ENCODE data around the gene CCR8.
A peak's percentile ranks its signal among the peaks of the same experiment; 100 is the strongest.
"Not testable (repeated sequence)": the region's sequence is repeated elsewhere in the genome, so short reads cannot be mapped to it uniquely, and the experiment has no call there.

The CCR8 gene

GRCh38 chr3:39346785-39347585 is 17.5 kb downstream of the CCR8 start:
- Mint-ChIP-seq H3K9me3 (peaks cover 4% of the 10 kb centered on the region), H3K27me3 (ENCODE audit: low read depth) (no peaks in the 10 kb centered on the region), H3K27ac (peak overlapping the region; percentile 83), H3K4me1 (ENCODE audit: low read depth) (peaks cover 68% of the 10 kb centered on the region), H3K36me3 (ENCODE audit: low read depth) (peaks cover 3% of the 10 kb centered on the region), H3K4me3 (peak overlapping the region; percentile 58)
- no peak for DNase-seq (ENCODE audit: low spot score)

DNA sequence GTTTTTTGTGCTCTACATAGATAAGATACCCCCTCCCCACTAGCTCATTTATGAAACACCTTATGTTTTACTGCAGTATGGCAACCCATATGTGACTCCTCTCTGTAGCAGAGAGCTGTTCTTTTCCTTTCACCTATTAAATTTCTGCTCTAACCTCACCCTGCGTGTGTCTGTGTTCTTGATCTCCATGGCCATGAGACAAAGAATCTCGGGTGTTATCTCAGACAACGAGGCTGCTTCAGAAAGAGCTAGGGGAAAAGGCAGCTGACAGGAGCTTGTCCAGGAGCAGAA is 18.0 kb downstream of the CCR8 start:
- no peaks in the 10 kb centered on the region for H3K27me3 Mint-ChIP-seq (ENCODE audit: low read depth)
- peaks cover 6% of the 10 kb centered on the region for H3K36me3 Mint-ChIP-seq (ENCODE audit: low read depth)
- peak overlapping the region; percentile 83 for H3K27ac Mint-ChIP-seq
- no peak for DNase-seq (ENCODE audit: low spot score)
- H3K9me3 Mint-ChIP-seq: peaks cover 4% of the 10 kb centered on the region
- peak overlapping the region; percentile 58 for H3K4me3 Mint-ChIP-seq
- H3K4me1 Mint-ChIP-seq (ENCODE audit: low read depth): peaks cover 69% of the 10 kb centered on the region

DNA sequence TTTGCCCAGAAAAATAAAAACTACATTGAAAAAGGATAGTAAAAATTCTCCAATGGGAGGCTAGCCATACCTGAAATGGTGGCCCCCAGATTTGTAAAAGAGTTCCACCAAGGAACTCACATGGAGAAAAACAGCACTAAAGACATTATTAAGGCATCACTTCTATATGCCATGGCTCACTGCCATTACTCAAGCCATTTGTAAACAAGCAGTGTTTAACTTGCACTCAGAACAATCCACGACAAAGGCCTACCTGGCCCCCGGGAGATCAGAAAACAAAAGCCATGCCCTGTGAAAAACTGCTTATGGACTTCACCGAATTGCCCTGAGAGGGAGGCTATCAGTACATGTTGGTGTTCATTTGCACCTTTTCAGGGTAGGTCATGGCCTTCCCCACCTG is 19.6 kb downstream of the CCR8 start:
- Mint-ChIP-seq H3K27me3 (ENCODE audit: low read depth) (no peaks in the 10 kb centered on the region), H3K27ac (peak overlapping the region; percentile 8), H3K36me3 (ENCODE audit: low read depth) (peaks cover 12% of the 10 kb centered on the region), H3K4me3 (no peak overlapping the region), H3K9me3 (peaks cover 9% of the 10 kb centered on the region), H3K4me1 (ENCODE audit: low read depth) (peaks cover 62% of the 10 kb centered on the region)
- no peak for DNase-seq (ENCODE audit: low spot score)

GRCh38 chr3:39350714-39351113 is 21.2 kb downstream of the CCR8 start:
- no peak for DNase-seq (ENCODE audit: low spot score)
- Mint-ChIP-seq H3K4me1 (ENCODE audit: low read depth) (peaks cover 61% of the 10 kb centered on the region), H3K36me3 (ENCODE audit: low read depth) (peaks cover 17% of the 10 kb centered on the region), H3K4me3 (no peak overlapping the region), H3K9me3 (peaks cover 5% of the 10 kb centered on the region), H3K27ac (peak overlapping the region; percentile 66), H3K27me3 (ENCODE audit: low read depth) (no peaks in the 10 kb centered on the region)

- not testable (repeated sequence) for DNase-seq (ENCODE audit: low spot score); H3K4me3 Mint-ChIP-seq; H3K9me3 Mint-ChIP-seq; H3K27me3 Mint-ChIP-seq (ENCODE audit: low read depth)
- Mint-ChIP-seq H3K27ac (peak overlapping the region; percentile 66), H3K36me3 (ENCODE audit: low read depth) (peaks cover 17% of the 10 kb centered on the region), H3K4me1 (ENCODE audit: low read depth) (peaks cover 61% of the 10 kb centered on the region)
These were observed 21.6 kb downstream of the CCR8 start for GRCh38 chr3:39351134-39351533.

GRCh38 chr3:39353168-39353927 is 23.8 kb downstream of the CCR8 start:
- H3K4me3 Mint-ChIP-seq; H3K9me3 Mint-ChIP-seq; H3K27ac Mint-ChIP-seq; DNase-seq (ENCODE audit: low spot score); H3K27me3 Mint-ChIP-seq (ENCODE audit: low read depth): not testable (repeated sequence)
- peaks cover 20% of the 10 kb centered on the region for H3K36me3 Mint-ChIP-seq (ENCODE audit: low read depth)
- H3K4me1 Mint-ChIP-seq (ENCODE audit: low read depth): peaks cover 55% of the 10 kb centered on the region

GRCh38 chr3:39358333-39358732 is 28.8 kb downstream of the CCR8 start:
- Mint-ChIP-seq H3K36me3 (ENCODE audit: low read depth) (peaks cover 36% of the 10 kb centered on the region), H3K27me3 (ENCODE audit: low read depth) (peaks cover 3% of the 10 kb centered on the region), H3K27ac (peak overlapping the region; percentile 77), H3K9me3 (peaks cover 13% of the 10 kb centered on the region), H3K4me3 (peak overlapping the region; percentile 66), H3K4me1 (ENCODE audit: low read depth) (peaks cover 64% of the 10 kb centered on the region)
- DNase-seq (ENCODE audit: low spot score): no peak

DNA sequence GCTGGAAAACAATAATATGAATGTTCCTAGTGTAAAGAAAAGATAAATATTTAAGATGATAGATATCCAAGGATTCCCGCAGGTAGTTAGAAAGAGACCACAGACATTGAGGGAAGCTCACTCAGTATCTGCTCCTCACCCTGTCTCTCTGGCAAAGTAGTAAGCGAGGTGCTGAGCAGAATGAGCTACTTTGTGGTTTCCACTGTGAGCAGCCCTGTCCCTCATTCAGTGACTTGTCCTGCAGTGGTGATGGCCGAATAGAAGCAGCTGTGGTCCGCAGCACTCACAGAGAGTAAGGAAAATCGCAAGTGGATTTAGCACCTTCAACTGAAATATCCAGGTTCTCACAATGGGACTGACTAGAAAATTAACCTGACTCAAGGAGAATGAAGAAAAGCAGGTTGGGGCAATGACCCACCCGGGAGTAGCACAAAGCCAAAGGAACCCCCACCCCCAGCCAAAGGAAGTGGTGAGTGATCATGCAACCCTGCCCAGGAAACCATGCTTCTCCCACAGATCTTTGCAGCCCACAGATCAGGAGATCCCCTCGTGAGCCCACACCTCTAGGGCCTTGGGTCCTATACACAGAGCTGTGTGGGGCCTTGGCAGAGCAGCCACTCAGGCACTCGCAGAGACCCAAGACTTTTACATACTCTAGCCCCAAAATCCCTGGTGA is 31.9 kb downstream of the CCR8 start:
- Mint-ChIP-seq H3K36me3 (ENCODE audit: low read depth) (peaks cover 41% of the 10 kb centered on the region), H3K9me3 (peaks cover 24% of the 10 kb centered on the region), H3K4me3 (peak overlapping the region; percentile 76), H3K4me1 (ENCODE audit: low read depth) (peaks cover 68% of the 10 kb centered on the region), H3K27ac (peak overlapping the region; percentile 92), H3K27me3 (ENCODE audit: low read depth) (peaks cover 7% of the 10 kb centered on the region)
- DNase-seq (ENCODE audit: low spot score): peak; percentile 84

- Mint-ChIP-seq H3K9me3 (peaks cover 24% of the 10 kb centered on the region), H3K4me1 (ENCODE audit: low read depth) (peaks cover 66% of the 10 kb centered on the region), H3K27ac (peak overlapping the region; percentile 92), H3K4me3 (peak overlapping the region; percentile 76), H3K36me3 (ENCODE audit: low read depth) (peaks cover 41% of the 10 kb centered on the region), H3K27me3 (ENCODE audit: low read depth) (peaks cover 7% of the 10 kb centered on the region)
- DNase-seq (ENCODE audit: low spot score): peak; percentile 15
These were observed 32.7 kb downstream of the CCR8 start for GRCh38 chr3:39362192-39362591.

GRCh38 chr3:39362812-39363211 is 33.3 kb downstream of the CCR8 start:
- Mint-ChIP-seq H3K27ac (peak overlapping the region; percentile 92), H3K4me3 (peak overlapping the region; percentile 76)

DNA sequence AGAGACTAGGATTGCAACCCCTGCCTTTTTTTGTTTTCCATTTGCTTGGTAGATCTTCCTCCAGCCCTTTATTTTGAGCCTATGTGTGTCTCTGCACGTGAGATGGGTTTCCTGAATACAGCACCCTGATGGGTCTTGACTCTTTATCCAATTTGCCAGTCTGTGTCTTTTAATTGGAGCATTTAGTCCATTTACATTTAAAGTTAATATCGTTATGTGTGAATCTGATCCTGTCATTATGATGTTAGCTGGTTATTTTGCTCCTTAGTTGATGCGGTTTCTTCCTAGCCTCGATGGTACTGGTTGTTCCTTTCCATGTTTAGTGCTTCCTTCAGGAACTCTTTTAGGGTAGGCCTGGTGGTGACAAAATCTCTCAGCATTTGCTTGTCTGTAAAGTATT is 40.9 kb downstream of the CCR8 start:
- DNase-seq (ENCODE audit: low spot score); H3K4me3 Mint-ChIP-seq; H3K27ac Mint-ChIP-seq; H3K27me3 Mint-ChIP-seq (ENCODE audit: low read depth): not testable (repeated sequence)
- H3K4me1 Mint-ChIP-seq (ENCODE audit: low read depth): peaks cover 12% of the 10 kb centered on the region
- H3K36me3 Mint-ChIP-seq (ENCODE audit: low read depth): peaks cover 19% of the 10 kb centered on the region
- peaks cover 23% of the 10 kb centered on the region for H3K9me3 Mint-ChIP-seq

More at GRCh38 chr3:39362812-39363211, 33.3 kb downstream of the CCR8 start:
- Mint-ChIP-seq H3K9me3 (peaks cover 24% of the 10 kb centered on the region), H3K36me3 (ENCODE audit: low read depth) (peaks cover 38% of the 10 kb centered on the region), H3K4me1 (ENCODE audit: low read depth) (peaks cover 61% of the 10 kb centered on the region), H3K27me3 (ENCODE audit: low read depth) (peaks cover 7% of the 10 kb centered on the region)
- DNase-seq (ENCODE audit: low spot score): no peak

DNA sequence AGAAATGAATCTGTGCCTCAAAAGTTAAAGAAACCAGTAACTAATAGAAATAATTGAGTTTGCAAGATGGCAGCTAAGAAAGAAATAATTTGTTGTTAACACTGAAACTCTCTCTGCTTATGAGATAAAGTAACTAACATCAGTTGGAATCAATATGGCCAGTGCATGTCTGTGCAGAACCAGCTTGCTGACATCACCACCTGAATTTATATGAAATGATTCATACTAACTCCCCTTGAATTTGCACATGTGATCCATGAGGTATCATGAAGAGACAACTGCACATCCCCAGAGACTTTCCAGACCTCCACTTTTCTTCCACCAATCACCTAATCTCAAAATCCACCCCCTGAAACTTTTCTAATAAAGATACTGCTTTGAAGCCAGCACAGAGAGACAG is 43.3 kb downstream of the CCR8 start:
- no peak for DNase-seq (ENCODE audit: low spot score)
- H3K9me3 Mint-ChIP-seq: peaks cover 18% of the 10 kb centered on the region
- H3K4me3 Mint-ChIP-seq: no peak overlapping the region

GRCh38 chr3:39376959-39377634 is 47.6 kb downstream of the CCR8 start:
- peaks cover 20% of the 10 kb centered on the region for H3K4me1 Mint-ChIP-seq (ENCODE audit: low read depth)
- no peaks in the 10 kb centered on the region for H3K27me3 Mint-ChIP-seq (ENCODE audit: low read depth)
- no peak overlapping the region for H3K27ac Mint-ChIP-seq
- peaks cover 19% of the 10 kb centered on the region for H3K36me3 Mint-ChIP-seq (ENCODE audit: low read depth)
- no peak overlapping the region for H3K4me3 Mint-ChIP-seq
- DNase-seq (ENCODE audit: low spot score): no peak
- H3K9me3 Mint-ChIP-seq: no peaks in the 10 kb centered on the region

More for the DNA sequence above, 43.3 kb downstream of the CCR8 start:
- Mint-ChIP-seq H3K27ac (no peak overlapping the region), H3K36me3 (ENCODE audit: low read depth) (peaks cover 21% of the 10 kb centered on the region), H3K27me3 (ENCODE audit: low read depth) (peaks cover 10% of the 10 kb centered on the region), H3K4me1 (ENCODE audit: low read depth) (peaks cover 15% of the 10 kb centered on the region)
